ENCODE results near the gene CST6. TPM values are rescaled to one million over a fixed set of nuclear protein-coding genes. Genes with fewer than 3 reads are reported as not detected.

The CST6 gene
- total and polyA plus RNA-seq, 2 of the 13 experiments (the other 11 are each of a cell fraction or from before 2014, with no cell fraction given) = not detected

- 0 out of 2 replicates have a peak, but pooled peaks have one; percentile 10 for TF ChIP-seq FOXK2 (IDR thresholded peaks at IDR 0.05)
- peak; percentile 89 for TF ChIP-seq CBFB (CRISPR knock-in tag; IDR thresholded peaks at IDR 0.05)
- TF ChIP-seq, protein P1, sequence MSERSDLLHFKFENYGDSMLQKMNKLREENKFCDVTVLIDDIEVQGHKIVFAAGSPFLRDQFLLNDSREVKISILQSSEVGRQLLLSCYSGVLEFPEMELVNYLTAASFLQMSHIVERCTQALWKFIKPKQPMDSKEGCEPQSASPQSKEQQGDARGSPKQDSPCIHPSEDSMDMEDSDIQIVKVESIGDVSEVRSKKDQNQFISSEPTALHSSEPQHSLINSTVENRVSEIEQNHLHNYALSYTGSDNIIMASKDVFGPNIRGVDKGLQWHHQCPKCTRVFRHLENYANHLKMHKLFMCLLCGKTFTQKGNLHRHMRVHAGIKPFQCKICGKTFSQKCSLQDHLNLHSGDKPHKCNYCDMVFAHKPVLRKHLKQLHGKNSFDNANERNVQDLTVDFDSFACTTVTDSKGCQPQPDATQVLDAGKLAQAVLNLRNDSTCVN (CRISPR knock-in tag; IDR thresholded peaks at IDR 0.05; ENCODE audit: borderline replicate concordance) = peak; percentile 85
- peak; percentile 95 for TF ChIP-seq DMAP1 (CRISPR knock-in tag; IDR thresholded peaks at IDR 0.05)
- TF ChIP-seq ZFYVE20 (CRISPR knock-in tag; IDR thresholded peaks at IDR 0.05; ENCODE audit: borderline replicate concordance, low read depth) = no peak
- TF ChIP-seq ZEB1 (IDR thresholded peaks at IDR 0.05; ENCODE audit: insufficient replicate concordance, low read depth) = peak; percentile 73
- TF ChIP-seq HNF4G (IDR thresholded peaks at IDR 0.05; ENCODE audit: borderline replicate concordance, low read depth, low read length) = peak; percentile 16; the same call in 1 of the 2 replicates
- TF ChIP-seq HNF4G (CRISPR knock-in tag; IDR thresholded peaks at IDR 0.05; ENCODE audit: borderline replicate concordance, low read depth) = 0 out of 2 replicates have a peak, but pooled peaks have one; percentile 68
- TF ChIP-seq NFE2L2 (IDR thresholded peaks at IDR 0.05; ENCODE audit: low read length) = no peak
- peak; percentile 50; the same call in 1 of the 2 replicates for TF ChIP-seq ZNF790 (CRISPR knock-in tag; IDR thresholded peaks at IDR 0.05; ENCODE audit: borderline replicate concordance)
- TF ChIP-seq PAF1 (CRISPR knock-in tag; IDR thresholded peaks at IDR 0.05) = no peak
- TF ChIP-seq ZNF230 (CRISPR knock-in tag; IDR thresholded peaks at IDR 0.05) = peak; percentile 98
- TF ChIP-seq IRF9 (CRISPR knock-in tag; IDR thresholded peaks at IDR 0.05; ENCODE audit: borderline replicate concordance) = peak; percentile 66; the same call in 1 of the 2 replicates
- TF ChIP-seq ZNF10 (CRISPR knock-in tag; IDR thresholded peaks at IDR 0.05; ENCODE audit: borderline replicate concordance, low read depth) = no peak
- TF ChIP-seq NFATC3 (CRISPR knock-in tag; IDR thresholded peaks at IDR 0.05) = peak; percentile 79; the same call in 1 of the 2 replicates
- TF ChIP-seq SRSF4 (IDR thresholded peaks at IDR 0.05; ENCODE audit: low read depth, low read length, poor library complexity, severe bottlenecking) = no peak
- TF ChIP-seq ATF2 (CRISPR knock-in tag; IDR thresholded peaks at IDR 0.05) = peak; percentile 86
- no peak for TF ChIP-seq CEBPB (IDR thresholded peaks at IDR 0.05; ENCODE audit: borderline replicate concordance, low read depth, low read length)
- TF ChIP-seq ZNF614 (CRISPR knock-in tag; IDR thresholded peaks at IDR 0.05; ENCODE audit: borderline replicate concordance) = peak; percentile 97
- TF ChIP-seq, protein P2, sequence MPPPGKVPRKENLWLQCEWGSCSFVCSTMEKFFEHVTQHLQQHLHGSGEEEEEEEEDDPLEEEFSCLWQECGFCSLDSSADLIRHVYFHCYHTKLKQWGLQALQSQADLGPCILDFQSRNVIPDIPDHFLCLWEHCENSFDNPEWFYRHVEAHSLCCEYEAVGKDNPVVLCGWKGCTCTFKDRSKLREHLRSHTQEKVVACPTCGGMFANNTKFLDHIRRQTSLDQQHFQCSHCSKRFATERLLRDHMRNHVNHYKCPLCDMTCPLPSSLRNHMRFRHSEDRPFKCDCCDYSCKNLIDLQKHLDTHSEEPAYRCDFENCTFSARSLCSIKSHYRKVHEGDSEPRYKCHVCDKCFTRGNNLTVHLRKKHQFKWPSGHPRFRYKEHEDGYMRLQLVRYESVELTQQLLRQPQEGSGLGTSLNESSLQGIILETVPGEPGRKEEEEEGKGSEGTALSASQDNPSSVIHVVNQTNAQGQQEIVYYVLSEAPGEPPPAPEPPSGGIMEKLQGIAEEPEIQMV (CRISPR knock-in tag; IDR thresholded peaks at IDR 0.05; ENCODE audit: low read depth) = peak; percentile 75; the same call in 1 of the 2 replicates
- TF ChIP-seq ZFP36 (IDR thresholded peaks at IDR 0.05; ENCODE audit: borderline replicate concordance, low read depth, low read length, partially characterized antibody) = no peak
- 0 out of 2 replicates have a peak, but pooled peaks have one; percentile 26 for TF ChIP-seq ELK4 (CRISPR knock-in tag; IDR thresholded peaks at IDR 0.05; ENCODE audit: borderline replicate concordance)
- TF ChIP-seq RARA (CRISPR knock-in tag; IDR thresholded peaks at IDR 0.05) = no peak
These were observed 9.7 kb upstream of the CST6 start, which contains the start of the genes BANF1 and EIF1AD (continued) for GRCh38 chr11:66001942-66002647.

Measured in HepG2 (cell line).